ENCODE measurements around the gene AGER.

Gene AGER

DNA sequence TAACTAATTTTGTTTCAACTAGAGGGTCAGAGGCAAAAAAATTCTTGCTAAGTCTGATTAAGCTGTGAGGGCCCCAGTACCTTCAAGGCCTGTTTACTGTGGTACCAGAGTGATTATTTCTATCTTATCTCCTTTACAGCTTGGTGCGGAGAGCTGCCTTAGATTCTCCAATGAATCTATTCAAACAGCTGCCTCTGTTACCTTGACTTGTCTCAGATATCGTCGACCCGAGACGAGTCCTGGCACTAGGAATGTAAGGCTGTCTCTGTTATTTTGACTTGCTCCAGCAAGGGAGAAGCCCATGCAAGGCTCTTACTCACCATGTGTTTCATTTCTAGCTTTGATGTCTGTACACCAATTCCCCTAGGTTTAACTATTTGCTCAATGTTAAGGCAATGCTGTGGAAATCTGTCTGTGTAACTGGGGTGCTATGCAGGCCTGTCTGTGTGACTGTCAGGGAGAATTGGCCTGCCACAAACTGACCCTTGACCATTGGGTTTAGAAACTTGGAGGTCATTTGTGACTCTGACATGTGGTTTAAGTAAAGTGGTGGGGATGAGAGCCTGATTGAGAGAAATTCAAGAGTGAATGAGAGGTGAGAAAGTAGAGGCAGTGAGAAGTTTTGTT is 43.5 kb downstream of the AGER start:
- no peak overlapping the region for H3K4me3 ChIP-seq (ENCODE audit: low read length)
- no peak for TF ChIP-seq CTCF (conservative IDR thresholded peaks at IDR 0.05; ENCODE audit: low read depth, low read length)
- DNase-seq (ENCODE audit: low read depth), result no peak

DNA sequence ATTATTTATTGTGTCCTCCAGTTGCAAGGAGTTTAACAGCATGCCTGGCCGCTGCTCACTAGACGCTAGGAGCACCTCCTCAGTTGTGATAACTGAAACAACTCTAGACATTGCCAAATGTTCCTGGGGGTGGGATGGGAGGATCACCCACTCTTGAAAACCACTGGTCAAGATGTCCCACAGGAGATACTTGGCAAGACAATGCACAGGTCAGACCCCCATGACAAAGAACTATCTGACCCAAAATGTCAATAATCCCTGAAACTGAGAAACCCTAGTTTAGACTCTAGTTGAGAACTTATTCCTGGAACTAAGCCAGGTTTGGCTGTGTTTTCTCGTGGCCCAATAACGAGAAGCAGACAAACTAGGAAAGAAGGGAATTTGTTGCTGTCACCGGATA is 44.5 kb downstream of the AGER start:
- DNase-seq (ENCODE audit: low read depth), result no peak
- no peak for TF ChIP-seq CTCF (conservative IDR thresholded peaks at IDR 0.05; ENCODE audit: low read depth, low read length)
- H3K4me3 ChIP-seq (ENCODE audit: low read length), result no peak overlapping the region

DNA sequence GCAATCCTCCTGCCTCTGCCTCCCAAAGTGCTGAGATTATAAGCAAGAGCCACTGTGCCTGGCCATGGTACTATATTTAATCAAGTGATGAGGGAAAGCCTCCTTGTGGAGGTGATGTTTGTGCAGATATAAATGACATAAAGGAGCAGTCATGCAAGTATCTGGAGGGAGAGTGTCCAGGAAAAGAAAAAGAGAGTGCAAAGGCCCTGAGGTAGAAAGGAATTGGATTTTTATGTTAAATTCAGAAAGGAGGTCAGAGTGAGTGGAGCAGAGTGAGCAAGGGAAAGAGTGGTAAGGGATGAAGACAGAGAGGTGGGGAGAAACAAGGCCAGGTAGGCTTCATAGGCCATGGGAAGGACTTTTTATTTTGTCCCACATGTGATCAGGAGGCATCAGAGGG is 46.6 kb downstream of the AGER start:
- TF ChIP-seq CTCF (conservative IDR thresholded peaks at IDR 0.05; ENCODE audit: low read depth, low read length), result no peak
- DNase-seq (ENCODE audit: low read depth), result no peak

DNA sequence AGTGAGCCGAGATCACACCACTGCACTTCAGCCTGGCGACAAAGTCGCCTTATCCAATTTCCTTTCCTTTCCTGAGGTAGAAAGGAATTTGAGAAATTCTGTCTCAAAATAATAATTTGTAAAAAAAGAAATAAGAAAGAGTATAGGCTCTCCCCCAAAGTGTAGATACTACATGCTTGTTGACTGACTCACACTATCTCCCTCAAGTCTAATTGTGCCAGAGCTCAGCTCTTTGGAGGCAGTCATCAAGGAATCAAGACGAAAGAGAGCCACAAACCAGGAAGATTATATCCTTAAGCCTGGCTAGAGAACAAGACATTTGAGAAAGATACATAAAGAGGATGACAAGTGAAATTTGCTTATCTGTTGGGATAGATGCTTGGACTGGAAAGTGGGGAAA is 50.3 kb downstream of the AGER start:
- no peak for TF ChIP-seq CTCF (conservative IDR thresholded peaks at IDR 0.05; ENCODE audit: low read depth, low read length)
- no peak overlapping the region for H3K4me3 ChIP-seq (ENCODE audit: low read length)
- DNase-seq (ENCODE audit: low read depth), result no peak

More for the DNA sequence above, 46.6 kb downstream of the AGER start:
- H3K4me3 ChIP-seq (ENCODE audit: low read length), result no peak overlapping the region

DNA sequence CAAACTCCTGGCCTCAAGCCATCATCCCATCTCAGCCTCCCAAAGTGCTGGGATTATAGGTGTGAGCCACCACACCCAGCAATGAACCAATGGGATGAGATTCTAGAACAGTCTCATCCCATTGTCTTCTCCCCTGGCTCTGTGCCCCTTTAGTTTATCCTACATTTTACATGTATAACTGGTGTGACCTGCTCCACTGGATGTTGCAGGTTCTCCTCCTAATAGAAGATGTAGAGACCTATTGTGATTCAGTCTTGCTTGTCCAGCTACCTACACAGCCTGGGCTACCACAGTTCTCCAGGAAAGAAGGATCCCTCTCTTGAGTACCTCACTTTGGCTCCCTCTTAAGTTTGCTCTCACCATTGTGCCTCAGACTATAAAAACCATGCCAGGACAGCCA is 51.9 kb downstream of the AGER start:
- TF ChIP-seq CTCF (conservative IDR thresholded peaks at IDR 0.05; ENCODE audit: low read depth, low read length), result no peak
- DNase-seq (ENCODE audit: low read depth), result no peak
- H3K4me3 ChIP-seq (ENCODE audit: low read length), result no peak overlapping the region

DNA sequence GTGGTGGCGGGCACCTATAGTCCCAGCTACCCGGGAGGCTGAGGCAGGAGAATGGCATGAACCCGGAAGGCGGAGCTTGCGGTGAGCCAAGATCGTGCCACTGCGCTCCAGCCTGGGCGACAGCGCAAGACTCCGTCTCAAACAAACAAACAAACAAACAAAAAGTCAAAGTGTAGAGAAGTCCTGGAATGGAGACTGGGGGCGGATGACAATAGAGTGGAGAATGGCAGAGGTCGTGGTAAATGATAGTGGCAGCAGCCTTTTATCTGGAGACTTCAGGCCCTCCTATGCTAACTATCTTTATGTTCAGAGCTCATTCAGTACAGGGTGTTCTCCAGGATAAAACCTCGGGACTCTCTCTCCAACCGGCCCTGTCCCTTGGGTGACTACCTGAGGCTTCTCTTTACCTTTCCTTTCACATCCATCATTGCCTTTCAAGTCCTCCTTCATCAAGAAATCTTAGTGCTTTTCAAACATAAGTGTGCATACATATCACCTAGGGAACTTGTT is 52.6 kb downstream of the AGER start:
- DNase-seq (ENCODE audit: low read depth), result no peak
- TF ChIP-seq CTCF (conservative IDR thresholded peaks at IDR 0.05; ENCODE audit: low read depth, low read length), result no peak
- H3K4me3 ChIP-seq (ENCODE audit: low read length), result no peak overlapping the region

Measured in retinal pigment epithelial cell (primary cell).